ENCODE data around the gene TRIM67. TPM values are rescaled to one million over a fixed set of nuclear protein-coding genes. Genes with fewer than 3 reads are reported as not detected.

Gene TRIM67
- total RNA-seq, 5 donors from 2014 or later (not counting 1 experiment from before 2014, with no cell fraction given): not detected

GRCh38 chr1:231199868-231200267 lies 38.0 kb downstream of the TRIM67 start:
- H3K4me1 ChIP-seq (ENCODE audit: control insufficient read depth in 1 of 2, extremely low read depth in 1 of 2, insufficient read depth in 2 of 2, low read length in 2 of 2): peaks cover 0 to 8% of the 10 kb centered on the region in 2 experiments
- Mint-ChIP-seq H3K27me3 (peaks cover 20 to 21% of the 10 kb centered on the region in 2 donors), H3K27ac (no peak overlapping the region), H3K36me3 (no peaks in the 10 kb centered on the region), H3K9me3 (no peaks in the 10 kb centered on the region), H3K4me1 (peaks cover 4 to 12% (median 5%) of the 10 kb centered on the region in 3 donors), H3K4me3 (no peak overlapping the region)
- CTCF ChIA-PET: no interaction called here
- no peaks in the 10 kb centered on the region for H3K9me3 ChIP-seq
- H3K27ac ChIP-seq (ENCODE audit: low read length): no peak overlapping the region
- no peaks in the 10 kb centered on the region for H3K36me3 ChIP-seq (ENCODE audit: control insufficient read depth in 2 of 2, extremely low read depth in 1 of 2, insufficient read depth in 1 of 2, low read length in 1 of 2)
- no peak for DNase-seq
- WGBS (ENCODE audit: insufficient coverage): 87% methylated on average over 3 of the region's 7 CpGs
- peaks cover 0 to 23% of the 10 kb centered on the region in 2 experiments for H3K27me3 ChIP-seq (replicated peaks in 1 of 2; ENCODE audit: control insufficient read depth in 2 of 2, extremely low read depth in 1 of 2, insufficient read depth in 2 of 2, low read length in 1 of 2)
- POLR2A ChIA-PET: no interaction called here
- ATAC-seq (replicated peaks in 1 of 4): no peak
- no peak overlapping the region for H3K4me3 ChIP-seq (ENCODE audit: control insufficient read depth in 1 of 2, extremely low read depth in 1 of 2, low read length in 1 of 2)

DNA sequence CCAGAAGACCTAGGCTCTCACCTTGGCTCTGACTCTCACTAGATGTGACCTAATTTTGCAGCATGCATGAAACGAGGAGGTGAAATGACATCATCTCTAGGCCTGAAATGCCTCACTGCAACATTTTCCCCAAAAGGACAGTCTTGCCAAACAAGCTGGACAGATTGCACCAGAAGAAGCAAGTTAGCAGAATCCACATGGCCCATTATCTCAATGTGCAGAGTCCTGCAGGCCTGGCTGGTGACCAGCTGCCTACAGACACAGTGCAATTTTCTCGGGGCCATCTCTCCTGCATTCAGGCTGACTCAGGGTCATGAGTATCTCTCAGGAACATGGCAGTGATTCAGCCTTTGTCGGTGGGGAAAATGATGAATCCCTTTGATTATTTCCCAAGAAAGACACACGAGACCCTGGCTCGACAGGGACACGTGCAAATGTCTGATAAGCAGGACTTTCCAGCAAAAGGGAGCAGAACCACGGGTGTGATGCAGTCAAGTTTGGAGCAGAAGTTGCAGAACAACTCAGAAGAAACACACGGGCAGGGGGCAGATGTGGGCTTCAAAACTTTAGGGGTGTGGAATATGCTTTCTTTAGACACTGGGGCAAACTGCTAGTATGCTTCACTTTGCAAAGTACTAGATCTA lies 38.7 kb downstream of the TRIM67 start:
- H3K4me3 ChIP-seq (ENCODE audit: control insufficient read depth in 1 of 2, extremely low read depth in 1 of 2, low read length in 1 of 2): no peak overlapping the region
- ATAC-seq (replicated peaks in 1 of 4) (no peak), DNase-seq (no peak)
- H3K36me3 ChIP-seq (ENCODE audit: control insufficient read depth in 2 of 2, extremely low read depth in 1 of 2, insufficient read depth in 1 of 2, low read length in 1 of 2): no peaks in the 10 kb centered on the region
- no peaks in the 10 kb centered on the region for H3K9me3 Mint-ChIP-seq
- no peaks in the 10 kb centered on the region for H3K9me3 ChIP-seq
- CTCF ChIA-PET: no interaction called here
- H3K4me1 Mint-ChIP-seq: peaks cover 4 to 12% (median 5%) of the 10 kb centered on the region in 3 donors
- 78% methylated on average over 8 of the region's 8 CpGs for WGBS (ENCODE audit: insufficient coverage)
- H3K27me3 Mint-ChIP-seq: peaks cover 25% of the 10 kb centered on the region in 2 donors
- POLR2A ChIA-PET: no interaction called here
- peaks cover 0 to 8% of the 10 kb centered on the region in 2 experiments for H3K4me1 ChIP-seq (ENCODE audit: control insufficient read depth in 1 of 2, extremely low read depth in 1 of 2, insufficient read depth in 2 of 2, low read length in 2 of 2)
- H3K27ac ChIP-seq (ENCODE audit: low read length): no peak overlapping the region
- H3K27me3 ChIP-seq (replicated peaks in 1 of 2; ENCODE audit: control insufficient read depth in 2 of 2, extremely low read depth in 1 of 2, insufficient read depth in 2 of 2, low read length in 1 of 2): peaks cover 0 to 17% of the 10 kb centered on the region in 2 experiments
- no peaks in the 10 kb centered on the region for H3K36me3 Mint-ChIP-seq
- no peak overlapping the region for H3K4me3 Mint-ChIP-seq
- H3K27ac Mint-ChIP-seq: no peak overlapping the region

DNA sequence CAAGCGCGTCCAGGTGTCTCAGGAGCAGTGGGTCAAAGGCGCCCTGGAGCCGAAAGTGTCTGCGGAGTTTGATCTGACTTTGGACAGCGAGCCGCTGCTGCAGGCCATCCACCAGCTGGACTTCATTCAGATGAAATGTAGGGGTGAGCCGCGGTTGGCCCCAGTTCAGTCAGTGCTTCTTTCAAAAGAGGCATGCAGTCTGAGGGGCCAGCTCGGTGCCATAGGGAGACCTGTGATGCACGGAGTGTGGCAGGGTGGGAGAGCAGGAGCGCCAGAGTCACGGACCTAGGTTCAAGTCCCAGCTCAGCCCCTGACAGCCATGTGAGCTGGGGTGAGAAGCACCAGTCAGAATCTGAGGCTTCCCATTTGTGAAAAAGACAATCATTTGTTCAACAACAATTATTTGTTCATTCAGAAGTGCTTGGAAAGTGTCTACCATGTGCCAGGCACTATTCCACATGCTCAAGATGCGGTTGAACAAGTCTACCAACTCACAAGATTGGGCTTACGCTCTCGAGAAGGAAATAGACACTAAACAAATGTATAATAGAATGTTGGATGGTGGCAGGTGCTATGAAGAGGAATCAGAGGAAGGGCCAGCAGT lies 39.6 kb downstream of the TRIM67 start:
- peaks cover 4 to 12% (median 5%) of the 10 kb centered on the region in 3 donors for H3K4me1 Mint-ChIP-seq
- H3K4me3 ChIP-seq (ENCODE audit: control insufficient read depth in 1 of 2, extremely low read depth in 1 of 2, low read length in 1 of 2): no peak overlapping the region
- no peaks in the 10 kb centered on the region for H3K36me3 Mint-ChIP-seq
- no peaks in the 10 kb centered on the region for H3K9me3 Mint-ChIP-seq
- ATAC-seq (replicated peaks in 1 of 4): no peak
- H3K4me1 ChIP-seq (ENCODE audit: control insufficient read depth in 1 of 2, extremely low read depth in 1 of 2, insufficient read depth in 2 of 2, low read length in 2 of 2): peaks cover 0 to 8% of the 10 kb centered on the region in 2 experiments
- H3K9me3 ChIP-seq: no peaks in the 10 kb centered on the region
- no peak overlapping the region for H3K27ac ChIP-seq (ENCODE audit: low read length)
- no peak for DNase-seq
- peaks cover 19 to 20% of the 10 kb centered on the region in 2 donors for H3K27me3 Mint-ChIP-seq
- H3K27me3 ChIP-seq (replicated peaks in 1 of 2; ENCODE audit: control insufficient read depth in 2 of 2, extremely low read depth in 1 of 2, insufficient read depth in 2 of 2, low read length in 1 of 2): peaks cover 0 to 12% of the 10 kb centered on the region in 2 experiments
- ChIA-PET POLR2A (no interaction called here), CTCF (no interaction called here)
- H3K36me3 ChIP-seq (ENCODE audit: control insufficient read depth in 2 of 2, extremely low read depth in 1 of 2, insufficient read depth in 1 of 2, low read length in 1 of 2): no peaks in the 10 kb centered on the region
- no peak overlapping the region for H3K4me3 Mint-ChIP-seq
- WGBS (ENCODE audit: insufficient coverage): 91% methylated on average over 14 of the region's 16 CpGs
- H3K27ac Mint-ChIP-seq: no peak overlapping the region

DNA sequence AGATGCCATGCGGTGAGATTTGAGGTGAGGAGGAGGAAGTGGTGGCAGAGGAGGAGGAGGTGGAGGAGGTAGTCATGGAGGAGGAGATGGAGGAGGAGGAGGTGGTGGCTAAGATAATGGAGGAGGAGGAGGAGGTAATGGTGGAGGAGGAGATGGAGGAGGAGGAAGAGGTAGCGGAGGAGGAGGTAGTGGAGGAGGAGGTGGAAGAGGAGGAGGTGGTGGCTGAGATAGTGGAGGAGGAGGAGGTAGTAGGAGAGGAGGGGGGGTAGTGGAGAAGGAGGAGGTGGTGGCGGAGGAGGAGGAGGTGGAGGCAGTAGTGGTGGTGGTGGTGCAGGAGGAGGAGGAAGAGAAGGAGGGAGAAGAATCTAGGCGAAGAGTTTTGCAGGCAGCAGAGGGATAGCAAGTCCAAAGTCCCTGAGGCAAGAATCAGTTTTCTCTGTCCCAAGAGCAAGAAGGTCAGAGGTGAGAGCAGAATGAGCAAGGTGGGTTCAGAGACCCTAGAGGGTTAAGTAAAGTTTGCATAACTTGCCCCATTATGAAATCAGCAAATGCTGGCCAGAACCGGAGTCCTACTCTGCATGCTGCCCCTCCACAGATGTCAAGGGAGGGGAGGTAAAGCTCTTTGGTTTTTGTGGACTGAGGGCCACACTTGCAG lies 40.2 kb downstream of the TRIM67 start:
- H3K36me3 ChIP-seq (ENCODE audit: control insufficient read depth in 2 of 2, extremely low read depth in 1 of 2, insufficient read depth in 1 of 2, low read length in 1 of 2): no peaks in the 10 kb centered on the region
- DNase-seq: no peak
- no peak overlapping the region for H3K4me3 ChIP-seq (ENCODE audit: control insufficient read depth in 1 of 2, extremely low read depth in 1 of 2, low read length in 1 of 2)
- ChIA-PET CTCF (no interaction called here), POLR2A (no interaction called here)
- Mint-ChIP-seq H3K4me3 (no peak overlapping the region), H3K36me3 (no peaks in the 10 kb centered on the region), H3K27me3 (peaks cover 19 to 20% of the 10 kb centered on the region in 2 donors), H3K9me3 (no peaks in the 10 kb centered on the region), H3K4me1 (peaks cover 4 to 12% (median 5%) of the 10 kb centered on the region in 3 donors), H3K27ac (no peak overlapping the region)
- 44% methylated on average over 4 of the region's 5 CpGs for WGBS (ENCODE audit: insufficient coverage)
- no peak overlapping the region for H3K27ac ChIP-seq (ENCODE audit: low read length)
- H3K9me3 ChIP-seq: no peaks in the 10 kb centered on the region
- ATAC-seq (replicated peaks in 1 of 4): no peak
- H3K4me1 ChIP-seq (ENCODE audit: control insufficient read depth in 1 of 2, extremely low read depth in 1 of 2, insufficient read depth in 2 of 2, low read length in 2 of 2): peaks cover 0 to 8% of the 10 kb centered on the region in 2 experiments
- H3K27me3 ChIP-seq (replicated peaks in 1 of 2; ENCODE audit: control insufficient read depth in 2 of 2, extremely low read depth in 1 of 2, insufficient read depth in 2 of 2, low read length in 1 of 2): peaks cover 0 to 10% of the 10 kb centered on the region in 2 experiments

DNA sequence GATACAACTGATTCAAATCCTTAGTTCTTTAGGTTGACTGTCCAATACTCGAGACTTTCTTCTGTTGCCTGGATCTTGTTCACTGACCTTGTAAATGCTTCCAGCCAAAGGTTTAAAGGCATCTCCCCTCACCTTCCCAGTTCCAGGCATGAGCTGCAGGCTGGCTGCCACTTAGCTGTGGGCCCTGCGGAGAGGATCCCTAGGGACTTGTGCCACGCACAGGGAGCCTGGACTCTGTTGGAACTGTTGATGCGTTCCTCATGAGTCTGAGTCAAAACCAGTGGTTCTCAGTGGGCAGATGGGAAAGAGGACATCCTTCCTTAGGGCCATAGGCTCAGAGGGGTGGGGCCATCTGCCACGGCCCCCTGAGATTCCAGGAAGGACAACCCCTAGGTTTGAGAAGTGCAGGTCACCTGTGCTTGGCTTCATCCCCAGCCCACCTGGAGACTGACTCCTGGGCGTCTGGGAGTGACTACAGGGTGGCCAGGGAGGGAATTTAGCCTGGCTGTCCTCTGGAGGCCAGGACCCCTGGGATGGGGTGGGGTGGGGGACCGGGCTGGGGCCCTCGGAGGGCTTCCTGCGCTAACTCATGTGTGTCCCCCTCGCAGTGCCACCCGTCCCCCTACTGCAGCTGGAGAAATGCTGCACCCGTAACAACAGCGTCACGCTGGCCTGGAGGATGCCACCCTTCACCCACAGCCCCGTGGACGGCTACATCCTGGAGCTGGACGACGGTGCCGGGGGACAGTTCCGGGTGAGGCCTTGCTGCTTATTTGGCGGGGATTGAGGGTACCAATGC lies 41.6 kb downstream of the TRIM67 start:
- no peaks in the 10 kb centered on the region for H3K9me3 ChIP-seq
- Mint-ChIP-seq H3K36me3 (no peaks in the 10 kb centered on the region), H3K27me3 (peaks cover 11 to 15% of the 10 kb centered on the region in 2 donors), H3K4me1 (peaks cover 4 to 12% (median 5%) of the 10 kb centered on the region in 3 donors), H3K27ac (no peak overlapping the region), H3K9me3 (no peaks in the 10 kb centered on the region), H3K4me3 (no peak overlapping the region)
- H3K4me1 ChIP-seq (ENCODE audit: control insufficient read depth in 1 of 2, extremely low read depth in 1 of 2, insufficient read depth in 2 of 2, low read length in 2 of 2): peaks cover 0 to 8% of the 10 kb centered on the region in 2 experiments
- no peak overlapping the region for H3K4me3 ChIP-seq (ENCODE audit: control insufficient read depth in 1 of 2, extremely low read depth in 1 of 2, low read length in 1 of 2)
- H3K27me3 ChIP-seq (replicated peaks in 1 of 2; ENCODE audit: control insufficient read depth in 2 of 2, extremely low read depth in 1 of 2, insufficient read depth in 2 of 2, low read length in 1 of 2): peaks cover 0 to 10% of the 10 kb centered on the region in 2 experiments
- no peaks in the 10 kb centered on the region for H3K36me3 ChIP-seq (ENCODE audit: control insufficient read depth in 2 of 2, extremely low read depth in 1 of 2, insufficient read depth in 1 of 2, low read length in 1 of 2)
- no peak for ATAC-seq (replicated peaks in 1 of 4)
- ChIA-PET POLR2A (no interaction called here), CTCF (no interaction called here)
- WGBS (ENCODE audit: insufficient coverage): 81% methylated on average over 18 of the region's 21 CpGs
- DNase-seq: no peak
- no peak overlapping the region for H3K27ac ChIP-seq (ENCODE audit: low read length)

GRCh38 chr1:231206856-231207255 lies 45.0 kb downstream of the TRIM67 start:
- peaks cover 0 to 17% of the 10 kb centered on the region in 2 experiments for H3K4me1 ChIP-seq (ENCODE audit: control insufficient read depth in 1 of 2, extremely low read depth in 1 of 2, insufficient read depth in 2 of 2, low read length in 2 of 2)
- peaks cover 7 to 13% of the 10 kb centered on the region in 2 donors for H3K27me3 Mint-ChIP-seq
- H3K9me3 ChIP-seq: no peaks in the 10 kb centered on the region
- H3K27ac Mint-ChIP-seq: no peak overlapping the region
- H3K36me3 ChIP-seq (ENCODE audit: control insufficient read depth in 2 of 2, extremely low read depth in 1 of 2, insufficient read depth in 1 of 2, low read length in 1 of 2): no peaks in the 10 kb centered on the region
- no peaks in the 10 kb centered on the region for H3K36me3 Mint-ChIP-seq
- peaks cover 10 to 17% (median 11%) of the 10 kb centered on the region in 3 donors for H3K4me1 Mint-ChIP-seq
- no peak overlapping the region for H3K27ac ChIP-seq (ENCODE audit: low read length)
- WGBS (ENCODE audit: insufficient coverage): 100% methylated on average over 1 of the region's 8 CpGs
- H3K27me3 ChIP-seq (replicated peaks in 1 of 2; ENCODE audit: control insufficient read depth in 2 of 2, extremely low read depth in 1 of 2, insufficient read depth in 2 of 2, low read length in 1 of 2): peaks cover 0 to 13% of the 10 kb centered on the region in 2 experiments
- no peak for ATAC-seq (replicated peaks in 1 of 4)
- H3K9me3 Mint-ChIP-seq: no peaks in the 10 kb centered on the region
- CTCF ChIA-PET: no interaction called here
- DNase-seq: no peak
- H3K4me3 Mint-ChIP-seq: no peak overlapping the region
- H3K4me3 ChIP-seq (ENCODE audit: control insufficient read depth in 1 of 2, extremely low read depth in 1 of 2, low read length in 1 of 2): no peak overlapping the region
- POLR2A ChIA-PET: interaction anchor here in 1 of 2 donors (0.7 kb wide), 1 partner anchor 505 kb away, joined by 4 read pairs; no protein-coding TSS in a partner anchor
